A204.1 (cell line): ENCODE measurements around the gene UGT1A3.
"Not testable (repeated sequence)": the region's sequence is repeated elsewhere in the genome, so short reads cannot be mapped to it uniquely, and the experiment has no call there.

ENCODE experiments used
- FAIRE-seq: peaks from 2 replicates; lab custom pipeline; 2012; peaks lifted over from hg19 to GRCh38; lab: Jason Lieb, UNC

Gene UGT1A3

DNA sequence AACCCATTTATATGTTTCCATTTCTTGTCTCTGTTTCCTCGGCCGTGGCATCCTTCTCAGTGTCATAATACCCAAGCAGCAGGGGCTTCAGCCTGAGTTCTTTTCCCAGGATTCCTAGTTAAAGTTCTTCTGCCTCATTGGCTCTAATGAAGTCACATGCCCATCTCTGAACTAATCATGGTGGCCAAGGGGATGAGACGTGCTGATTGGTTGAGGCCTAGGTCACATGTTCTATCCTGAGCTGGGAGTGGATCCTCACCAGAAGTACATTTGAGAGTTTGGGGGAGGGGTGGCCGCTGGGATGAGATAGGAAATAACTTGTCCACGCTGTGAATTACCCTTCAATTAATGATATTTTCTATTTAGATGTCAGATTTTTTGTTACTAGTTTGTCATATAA is 19.9 kb upstream of the UGT1A3 start:
- no peak for FAIRE-seq

DNA sequence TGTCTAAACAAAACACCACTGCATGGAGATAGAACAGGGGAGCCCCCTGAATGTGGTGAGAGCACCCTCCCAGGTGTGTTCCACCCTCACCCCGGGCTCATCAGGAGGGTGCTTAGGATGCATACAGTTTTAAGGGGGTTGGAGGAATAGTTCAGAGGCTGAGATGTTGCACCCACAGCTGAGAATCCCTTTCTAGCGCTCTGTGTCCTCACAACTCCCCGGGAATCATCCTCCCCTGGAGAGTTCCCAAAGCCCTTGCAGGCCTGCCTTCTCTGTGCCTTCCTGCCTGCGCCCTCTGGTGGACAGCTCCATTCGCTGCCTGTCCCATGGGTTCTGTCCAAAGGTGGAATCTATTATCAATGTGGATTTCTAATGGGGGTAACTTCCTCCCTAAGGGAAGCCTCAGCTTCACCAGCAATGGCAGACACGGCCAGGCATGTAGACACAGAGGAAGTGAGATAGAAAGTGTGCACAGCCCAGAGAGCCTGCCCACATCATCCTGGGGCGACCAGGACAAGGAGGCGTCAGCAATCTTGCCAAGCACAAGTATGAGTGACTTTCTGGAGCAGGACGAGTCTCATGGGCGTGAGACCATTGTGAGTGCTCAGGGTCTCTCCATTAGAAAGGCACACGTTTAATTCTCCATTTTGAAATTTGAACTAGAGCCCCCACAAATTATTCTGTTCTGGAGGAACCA is 17.4 kb upstream of the UGT1A3 start:
- no peak for FAIRE-seq

DNA sequence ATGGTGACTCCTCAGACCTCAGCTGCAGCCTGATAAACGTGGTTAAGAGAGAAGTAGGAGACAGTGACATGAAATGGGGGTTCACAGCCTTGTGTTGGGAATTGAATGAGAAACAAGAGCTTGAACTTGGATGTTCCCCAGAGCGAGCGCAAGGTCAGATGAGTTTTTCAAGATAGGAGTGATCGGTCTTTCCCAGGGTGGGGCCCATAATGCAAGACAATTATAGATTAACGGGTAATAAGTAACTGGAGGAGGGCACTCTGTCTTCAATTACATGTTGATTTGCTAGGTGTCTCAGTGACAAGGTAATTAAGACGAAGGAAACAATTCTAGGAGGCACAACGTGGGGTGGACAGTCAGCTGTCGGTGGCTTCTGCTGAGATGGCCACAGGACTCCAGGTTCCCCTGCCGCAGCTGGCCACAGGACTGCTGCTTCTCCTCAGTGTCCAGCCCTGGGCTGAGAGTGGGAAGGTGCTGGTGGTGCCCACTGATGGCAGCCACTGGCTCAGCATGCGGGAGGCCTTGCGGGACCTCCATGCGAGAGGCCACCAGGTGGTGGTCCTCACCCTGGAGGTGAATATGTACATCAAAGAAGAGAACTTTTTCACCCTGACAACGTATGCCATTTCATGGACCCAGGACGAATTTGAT is 16.1 kb upstream of the UGT1A3 start, which contains the start of gene UGT1A5:
Gene UGT1A5, plus strand, starts transcription at position 297 of the 651 bp plus-strand sequence. Its CDS starts 85 bp downstream, at position 382.
- no peak for FAIRE-seq

DNA sequence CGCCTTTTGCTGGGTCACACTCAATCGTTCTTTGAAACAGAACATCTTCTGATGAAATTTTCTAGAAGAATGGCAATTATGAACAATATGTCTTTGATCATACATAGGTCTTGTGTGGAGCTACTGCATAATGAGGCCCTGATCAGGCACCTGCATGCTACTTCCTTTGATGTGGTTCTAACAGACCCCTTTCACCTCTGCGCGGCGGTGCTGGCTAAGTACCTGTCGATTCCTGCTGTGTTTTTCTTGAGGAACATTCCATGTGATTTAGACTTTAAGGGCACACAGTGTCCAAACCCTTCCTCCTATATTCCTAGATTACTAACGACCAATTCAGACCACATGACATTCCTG is 15.6 kb upstream of the UGT1A3 start:
- no peak for FAIRE-seq

DNA sequence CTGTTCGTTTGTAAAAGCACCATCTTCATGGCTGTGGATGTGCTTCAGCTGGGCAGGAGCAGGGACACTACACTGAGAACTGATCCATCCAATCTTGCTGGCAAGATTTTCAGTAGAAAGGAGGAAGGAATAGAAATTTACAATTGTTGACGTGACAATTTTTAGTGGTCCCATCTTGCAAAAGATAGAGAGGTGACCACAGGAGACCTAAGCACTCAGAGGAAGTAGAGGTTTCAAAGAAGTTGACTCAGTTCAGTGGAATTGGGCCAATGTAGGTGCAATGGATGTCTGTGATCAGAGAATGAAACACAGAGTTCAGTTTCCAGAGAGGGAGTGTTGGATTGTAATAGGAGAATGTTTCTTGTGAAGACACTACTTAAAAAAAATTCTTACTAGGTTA is 14.7 kb upstream of the UGT1A3 start:
- no peak for FAIRE-seq

DNA sequence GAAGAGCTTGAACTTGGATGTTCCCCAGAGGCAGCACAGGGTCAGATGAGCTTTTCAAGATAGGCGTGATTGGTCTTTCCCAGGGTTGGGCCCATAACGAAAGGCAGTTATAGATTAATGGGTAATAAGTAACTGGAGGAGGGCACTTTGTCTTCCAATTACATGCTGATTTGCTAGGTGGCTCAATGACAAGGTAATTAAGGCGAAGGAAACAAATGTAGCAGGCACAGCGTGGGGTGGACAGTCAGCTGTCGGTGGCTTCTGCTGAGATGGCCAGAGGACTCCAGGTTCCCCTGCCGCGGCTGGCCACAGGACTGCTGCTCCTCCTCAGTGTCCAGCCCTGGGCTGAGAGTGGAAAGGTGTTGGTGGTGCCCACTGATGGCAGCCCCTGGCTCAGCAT is 10.3 kb upstream of the UGT1A3 start, which contains the start of gene UGT1A4:
Gene UGT1A4, plus strand, starts transcription at position 185 of the 400 bp plus-strand sequence. Its CDS starts 85 bp downstream, at position 270.
- FAIRE-seq, result no peak

DNA sequence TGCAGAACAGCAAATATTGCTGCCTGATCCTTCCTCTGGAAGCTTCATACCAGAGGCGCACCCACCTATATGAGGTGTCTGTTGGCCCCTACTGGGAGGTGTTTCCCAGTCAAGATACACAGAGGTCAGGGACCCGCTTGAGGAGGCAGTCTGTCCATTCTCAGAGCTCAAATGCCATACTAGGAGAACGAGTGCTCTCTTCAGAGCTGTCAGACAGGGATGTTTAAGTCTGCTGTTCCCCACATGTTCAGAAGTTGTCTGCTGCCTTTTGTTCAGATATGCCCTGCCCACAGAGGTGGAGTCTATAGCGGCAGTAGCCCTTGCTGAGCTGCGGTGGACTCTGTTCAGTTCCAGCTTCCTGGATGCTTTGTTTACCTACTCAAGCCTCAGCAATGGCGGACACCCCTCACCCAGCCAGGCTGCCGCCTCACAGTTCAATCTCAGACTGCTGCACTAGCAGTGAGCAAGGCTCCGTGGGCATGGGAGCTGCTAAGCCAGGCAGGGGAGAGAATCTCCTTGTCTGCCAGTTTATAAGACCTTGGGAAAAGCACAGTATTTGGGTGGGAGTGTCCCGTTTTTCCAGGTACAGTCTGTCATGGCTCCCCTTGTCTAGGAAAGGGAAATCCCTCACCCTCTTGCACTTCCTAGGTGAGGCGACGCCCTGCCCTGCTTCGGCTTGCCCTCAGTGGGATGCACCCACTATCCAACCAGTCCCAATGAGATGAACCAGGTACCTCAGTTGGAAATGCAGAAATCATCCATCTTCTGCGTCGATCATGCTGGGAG is 8.2 kb downstream of the UGT1A3 start:
- not testable (repeated sequence) for FAIRE-seq

DNA sequence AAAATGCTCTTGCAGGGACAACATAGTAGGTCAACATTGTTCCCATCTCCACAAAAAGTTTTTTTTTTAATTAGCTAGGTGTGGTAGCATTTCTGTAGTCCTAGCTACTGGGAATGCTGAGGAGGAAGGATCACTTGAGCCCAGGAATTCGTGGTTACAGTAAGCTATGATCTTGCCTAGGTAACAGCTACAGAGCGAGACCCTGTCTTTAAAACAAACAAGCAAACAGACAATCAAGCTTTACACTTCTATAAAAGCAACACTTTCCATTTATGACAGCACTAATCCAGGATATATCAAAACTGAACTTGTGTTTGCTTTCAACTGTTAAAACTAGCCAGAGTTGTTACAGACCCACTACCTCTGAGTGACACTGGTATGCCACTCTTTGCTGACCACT is 12.0 kb downstream of the UGT1A3 start:
- no peak for FAIRE-seq

DNA sequence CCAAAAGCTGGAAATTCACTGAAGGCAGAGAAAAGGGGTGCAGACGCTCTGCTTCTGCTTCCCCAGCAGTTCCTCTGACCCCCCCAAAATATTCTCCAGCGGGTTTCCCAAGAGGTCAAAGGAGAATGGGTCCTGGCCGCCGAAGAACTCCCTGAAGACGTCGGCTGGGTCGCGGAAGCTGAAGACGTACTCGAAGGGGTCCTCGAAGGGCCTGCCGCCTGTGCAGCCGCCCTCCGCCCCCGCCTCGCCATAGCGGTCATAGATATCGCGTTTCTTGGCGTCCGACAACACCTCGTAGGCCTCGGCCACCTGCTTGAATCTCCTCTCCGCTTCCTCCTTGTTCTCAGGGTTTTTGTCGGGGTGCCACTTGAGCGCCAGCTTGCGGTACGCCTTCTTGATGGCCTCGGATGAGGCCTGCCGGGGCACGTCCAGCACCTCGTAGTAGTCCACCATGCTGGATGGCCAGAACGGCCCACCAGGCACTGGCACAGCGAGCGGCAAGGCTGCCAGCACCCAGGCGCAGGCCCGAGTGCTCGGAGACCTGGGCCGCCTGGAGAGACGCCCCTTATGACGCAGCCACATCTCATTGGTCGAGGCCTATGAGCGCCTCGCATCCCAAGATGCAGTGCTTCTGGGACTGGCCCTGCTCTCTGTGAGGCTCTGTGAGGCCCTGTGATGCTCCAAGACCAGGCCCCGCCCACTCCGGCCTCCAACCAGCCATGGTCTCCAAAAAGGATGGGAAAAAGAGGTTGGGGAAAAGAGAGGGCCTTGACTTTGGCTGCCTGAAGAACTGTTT is 14.8 kb downstream of the UGT1A3 start:
- no peak for FAIRE-seq

DNA sequence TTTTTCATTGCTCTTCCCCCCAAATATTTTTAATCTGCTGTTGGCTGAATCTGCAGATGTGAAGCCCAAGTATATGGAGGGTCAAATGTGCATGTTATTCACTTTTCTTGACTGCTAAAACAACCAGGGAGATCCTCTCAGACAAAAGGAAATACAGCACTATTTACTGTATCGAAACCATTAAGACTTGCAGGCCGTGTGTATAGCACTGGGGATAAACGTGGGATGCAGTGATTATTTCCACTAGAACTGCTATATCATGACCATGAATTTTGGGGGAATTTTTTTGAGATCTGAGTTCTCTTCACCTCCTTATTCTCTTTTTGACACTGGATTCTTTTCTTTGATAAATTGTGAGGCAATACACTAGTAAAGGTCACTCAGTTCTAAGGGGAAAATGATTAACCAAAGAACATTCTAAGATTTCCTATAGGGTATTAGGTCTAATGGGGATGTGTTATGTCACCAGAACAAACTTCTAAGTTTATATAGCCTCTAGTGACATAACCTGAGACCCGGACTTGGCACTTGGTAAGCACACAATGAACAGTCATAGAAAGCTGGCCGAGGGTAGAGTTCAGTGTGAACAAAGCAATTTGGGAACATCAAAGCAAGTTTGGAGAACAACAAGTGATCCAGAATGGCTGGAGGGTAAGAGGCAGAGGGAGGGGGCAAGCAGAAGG is 16.4 kb downstream of the UGT1A3 start:
- FAIRE-seq, result no peak

DNA sequence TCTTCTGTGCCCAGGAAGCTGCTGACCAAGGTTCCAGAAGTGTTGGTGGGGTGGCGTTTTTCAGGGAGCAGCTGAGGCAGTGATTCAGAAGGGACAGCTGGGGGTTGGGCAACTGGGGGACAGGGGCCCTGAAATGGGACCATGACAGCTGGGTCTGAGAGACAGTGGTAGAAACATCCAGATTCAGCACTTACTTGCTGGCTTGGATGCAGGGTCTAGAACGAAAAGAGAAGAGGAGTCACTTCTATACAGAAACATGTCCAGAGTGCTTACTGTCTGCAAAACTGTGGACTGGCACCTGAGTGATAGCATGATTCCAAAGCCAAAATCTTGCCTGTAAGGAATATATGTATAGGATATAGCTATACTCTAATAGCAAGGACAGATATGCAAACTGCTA is 17.0 kb downstream of the UGT1A3 start:
- FAIRE-seq, result not testable (repeated sequence)

DNA sequence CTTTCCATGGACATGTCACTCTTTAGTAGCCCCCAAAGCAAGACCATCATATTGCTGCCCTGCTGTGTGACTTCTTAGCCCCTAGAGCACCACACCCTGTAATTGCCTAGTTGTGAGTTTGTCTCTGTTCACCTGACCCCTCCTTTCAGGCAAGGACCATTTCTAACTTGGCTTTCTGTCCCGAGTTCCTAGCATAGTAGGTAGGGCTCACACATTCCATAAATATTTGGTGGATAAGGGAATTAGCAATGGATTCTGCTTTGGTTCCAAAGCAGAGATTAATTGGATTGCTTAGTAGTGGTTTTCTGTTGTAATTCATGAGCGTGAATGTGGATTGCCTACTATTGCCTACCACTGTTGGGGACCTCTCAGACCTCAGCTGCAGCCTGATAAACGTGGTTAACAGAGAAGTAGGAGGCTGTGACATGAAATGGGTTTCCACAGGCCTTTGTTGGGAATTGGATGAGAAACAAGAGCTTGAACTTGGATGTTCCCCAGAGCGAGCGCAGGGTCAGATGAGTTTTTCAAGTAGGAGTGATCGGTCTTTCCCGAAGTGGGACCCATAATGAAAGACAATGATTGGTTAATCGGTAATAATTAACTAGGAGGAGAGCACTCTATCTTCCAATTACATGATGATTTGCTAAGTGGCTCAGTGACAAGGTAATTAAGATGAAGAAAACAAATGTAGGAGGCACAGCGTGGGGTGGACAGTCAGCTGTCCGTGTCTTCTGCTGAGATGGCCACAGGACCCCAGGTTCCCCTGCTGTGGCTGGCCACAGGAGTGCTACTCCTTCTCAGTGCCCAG is 17.8 kb downstream of the UGT1A3 start:
- no peak for FAIRE-seq

DNA sequence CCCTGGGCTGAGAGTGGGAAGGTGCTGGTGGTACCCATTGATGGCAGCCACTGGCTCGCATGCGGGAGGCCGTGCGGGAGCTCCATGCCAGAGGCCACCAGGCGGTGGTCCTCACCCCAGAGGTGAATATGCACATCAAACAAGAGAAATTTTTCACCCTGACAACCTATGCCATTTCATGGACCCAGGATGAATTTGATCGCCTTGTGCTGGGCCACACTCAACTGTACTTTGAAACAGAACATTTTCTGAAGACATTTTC is 18.4 kb downstream of the UGT1A3 start:
- no peak for FAIRE-seq

DNA sequence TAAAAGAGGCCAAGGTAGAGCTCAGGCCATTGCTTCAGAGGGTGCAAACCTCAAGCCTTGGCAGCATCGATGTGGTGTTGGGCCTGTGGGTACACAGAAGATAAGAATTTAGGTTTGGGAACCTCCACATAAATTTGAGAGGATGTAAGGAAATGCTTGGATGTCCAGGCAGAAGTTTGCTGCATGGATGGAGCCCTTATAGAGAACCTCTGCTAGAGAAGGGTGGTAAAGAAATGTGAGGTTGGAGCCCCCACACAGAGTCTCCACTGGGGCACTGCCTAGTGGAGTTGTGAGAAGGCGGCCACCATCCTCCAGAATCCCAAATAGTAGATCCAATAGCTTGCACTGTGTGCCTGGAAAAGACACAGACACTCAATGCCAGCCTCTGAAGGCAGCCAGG is 21.8 kb downstream of the UGT1A3 start:
- not testable (repeated sequence) for FAIRE-seq

DNA sequence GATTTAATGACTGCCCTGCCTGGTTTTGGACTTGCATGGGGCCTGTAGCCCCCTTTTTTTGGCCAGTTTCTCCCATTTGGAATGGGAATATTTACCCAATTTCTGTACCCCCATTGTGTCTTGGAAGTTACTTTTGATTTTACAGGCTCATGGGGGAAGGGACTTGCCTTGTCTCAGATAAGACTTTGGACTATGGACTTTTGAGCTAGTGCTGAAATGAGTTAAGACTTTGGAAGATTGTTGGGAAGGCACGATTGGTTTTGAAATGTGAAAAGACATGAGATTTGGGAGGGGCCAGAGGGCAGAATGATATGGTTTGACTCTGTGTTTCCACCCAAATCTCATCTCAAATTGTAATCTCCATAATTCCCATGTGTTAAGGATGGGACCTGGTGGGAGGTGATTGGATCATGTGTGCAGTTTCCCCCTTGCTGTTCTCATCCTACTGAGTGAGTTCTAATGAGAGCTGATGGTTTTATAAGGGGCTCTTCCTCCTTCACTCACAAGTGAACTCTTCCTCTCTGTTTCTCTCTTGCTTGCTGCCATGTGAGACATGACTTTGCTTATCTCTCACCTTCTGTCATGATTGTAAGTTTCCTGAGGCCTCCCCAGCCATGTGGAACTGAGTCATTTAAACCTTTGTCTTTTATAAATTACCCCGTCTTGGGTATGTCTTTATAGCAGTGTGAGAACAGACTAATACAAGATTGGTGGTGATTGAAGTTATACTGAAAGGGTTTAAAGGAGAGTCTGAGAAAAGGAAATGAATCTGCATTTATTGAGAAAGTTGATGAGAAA is 22.6 kb downstream of the UGT1A3 start:
- not testable (repeated sequence) for FAIRE-seq

DNA sequence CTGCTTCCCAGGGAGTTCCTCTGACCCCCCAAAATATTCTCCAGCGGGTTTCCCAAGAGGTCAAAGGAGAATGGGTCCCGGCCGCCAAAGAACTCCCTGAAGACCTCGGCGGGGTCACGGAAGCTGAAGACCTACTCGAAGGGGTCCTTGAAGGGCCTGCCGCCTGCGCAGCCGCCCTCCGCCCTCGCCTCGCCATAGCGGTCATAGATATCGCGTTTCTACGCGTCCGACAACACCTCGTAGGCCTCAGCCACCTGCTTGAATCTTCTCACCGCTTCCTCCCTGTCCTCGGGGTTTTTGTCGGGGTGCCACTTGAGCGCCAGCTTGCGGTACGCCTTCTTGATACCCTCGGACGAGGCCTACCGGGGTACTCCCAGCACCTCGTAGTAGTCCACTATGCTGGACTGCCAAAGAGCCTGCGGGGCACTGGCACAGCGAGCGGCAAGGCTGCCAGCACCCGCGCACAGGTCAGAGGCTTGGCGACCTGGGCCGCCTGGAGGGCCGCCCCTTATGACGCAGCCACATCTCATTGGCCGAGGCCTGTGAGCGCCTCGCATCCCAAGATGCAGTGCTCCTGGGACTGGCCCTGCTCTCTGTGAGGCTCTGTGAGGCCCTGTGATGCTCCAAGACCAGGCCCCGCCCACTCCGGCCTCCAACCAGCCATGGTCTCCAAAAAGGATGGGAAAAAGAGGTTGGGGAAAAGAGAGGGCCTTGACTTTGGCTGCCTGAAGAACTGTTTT is 26.2 kb downstream of the UGT1A3 start:
- no peak for FAIRE-seq

DNA sequence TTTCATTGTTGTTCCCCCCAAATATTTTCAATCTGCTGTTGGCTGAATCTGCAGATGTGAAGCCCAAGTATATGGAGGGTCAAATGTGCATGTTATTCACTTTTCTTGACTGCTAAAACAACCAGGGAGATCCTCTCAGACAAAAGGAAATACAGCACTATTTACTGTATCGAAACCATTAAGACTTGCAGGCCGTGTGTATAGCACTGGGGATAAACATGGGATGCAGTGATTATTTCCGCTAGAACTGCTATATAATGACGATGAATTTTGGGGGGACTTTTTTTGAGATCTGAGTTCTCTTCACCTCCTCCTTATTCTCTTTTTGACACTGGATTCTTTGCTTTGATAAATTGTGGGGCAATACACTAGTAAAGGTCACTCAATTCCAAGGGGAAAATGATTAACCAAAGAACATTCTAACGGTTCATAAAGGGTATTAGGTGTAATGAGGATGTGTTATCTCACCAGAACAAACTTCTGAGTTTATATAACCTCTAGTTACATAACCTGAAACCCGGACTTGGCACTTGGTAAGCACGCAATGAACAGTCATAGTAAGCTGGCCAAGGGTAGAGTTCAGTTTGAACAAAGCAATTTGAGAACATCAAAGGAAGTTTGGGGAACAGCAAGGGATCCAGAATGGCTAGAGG is 27.7 kb downstream of the UGT1A3 start:
- no peak for FAIRE-seq

DNA sequence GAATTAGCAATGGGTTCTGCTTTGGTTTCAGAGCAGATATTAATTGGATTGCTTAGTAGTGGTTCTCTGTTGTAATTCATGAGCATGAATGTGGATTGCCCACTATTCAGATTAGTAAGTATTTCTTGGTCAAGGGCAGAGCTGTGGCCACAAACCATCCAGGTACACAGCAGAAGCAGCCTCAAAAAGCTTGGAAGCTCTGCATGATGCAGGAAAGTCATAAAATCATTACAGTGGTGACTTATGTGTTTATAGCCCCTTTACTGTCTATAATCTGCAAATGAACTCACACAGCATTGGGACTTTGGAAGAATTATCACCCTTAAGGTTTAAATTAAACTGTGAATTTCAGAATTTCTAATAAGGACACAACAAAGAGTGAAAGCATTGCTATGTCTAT is 29.3 kb downstream of the UGT1A3 start:
- FAIRE-seq, result no peak

DNA sequence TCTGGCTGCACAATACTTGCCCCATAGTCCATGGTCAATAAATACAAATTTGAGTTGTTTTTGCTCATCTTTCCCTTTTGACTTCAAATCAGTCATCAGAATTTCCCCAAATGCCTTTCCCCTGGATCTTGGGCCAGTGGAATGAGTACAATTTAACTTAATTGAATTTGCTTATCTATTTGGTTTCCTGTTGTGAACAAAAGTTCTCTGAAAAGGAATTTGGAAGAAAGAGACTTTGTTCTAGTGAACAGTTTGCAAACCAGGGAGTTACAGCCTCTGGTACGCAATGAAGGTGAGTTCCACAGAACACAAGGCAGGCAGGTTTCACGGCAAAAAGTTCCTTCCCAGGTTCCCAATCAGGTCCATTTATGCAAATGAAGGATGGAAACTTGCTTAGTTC is 30.0 kb downstream of the UGT1A3 start:
- no peak for FAIRE-seq
